MM.1S (cell line): ENCODE results near the gene KRT80.

Experiments
- DNase-seq: peaks from one replicate; pipeline ENCODE4 v3.0.0-alpha.2; 2015
- H2AFZ ChIP-seq: fragments of 300-600 bp; sonication (generic); 2 replicates; pipeline ENCODE4 v1.6.0; 2016; ENCODE audit warnings: antibody characterized with exemption, low read length
- H3F3A ChIP-seq: fragments of 300-600 bp; sonication (generic); 2 replicates; pipeline ENCODE4 v1.6.1; 2016; ENCODE audit warnings: mild to moderate bottlenecking, antibody characterized with exemption, low read length, moderate library complexity, mixed read lengths; ENCODE audit not compliant: insufficient read depth
- H3K27ac ChIP-seq: fragments of 300-600 bp; sonication (generic); 2 replicates; pipeline ENCODE4 v1.5.1; 2016; ENCODE audit warnings: mild to moderate bottlenecking, low read length
- H3K27me3 ChIP-seq: fragments of 300-600 bp; sonication (generic); replicated peaks from 2 replicates; pipeline ENCODE4 v1.6.0; 2016; ENCODE audit warnings: low read length; ENCODE audit not compliant: insufficient read depth
- H3K36me3 ChIP-seq: fragments of 300-600 bp; sonication (generic); replicated peaks from 2 replicates; pipeline ENCODE4 v1.6.1; 2016; ENCODE audit warnings: mild to moderate bottlenecking, low read length, mixed read lengths; ENCODE audit not compliant: insufficient read depth
- H3K4me1 ChIP-seq: fragments of 300-600 bp; sonication (generic); 2 replicates; pipeline ENCODE4 v1.6.1; 2016; ENCODE audit warnings: low read length, mixed read lengths
- H3K4me2 ChIP-seq: fragments of 300-600 bp; sonication (generic); 2 replicates; pipeline ENCODE4 v1.6.0; 2016; ENCODE audit warnings: low read depth, low read length
- H3K4me3 ChIP-seq: fragments of 300-600 bp; sonication (generic); 2 replicates; pipeline ENCODE4 v1.5.1; 2016; ENCODE audit warnings: low read length, mixed read lengths
- H3K79me2 ChIP-seq: fragments of 300-600 bp; sonication (generic); 2 replicates; pipeline ENCODE4 v1.6.1; 2016; ENCODE audit warnings: mixed run types, low read length, mixed read lengths
- H3K9ac ChIP-seq: fragments of 300-600 bp; sonication (generic); 2 replicates; pipeline ENCODE4 v1.6.1; 2016; ENCODE audit warnings: low read length, mixed read lengths
- H3K9me2 ChIP-seq: fragments of 300-600 bp; sonication (generic); replicated peaks from 2 replicates; pipeline ENCODE4 v1.6.1; 2016; ENCODE audit warnings: mild to moderate bottlenecking, low read length, mixed read lengths; ENCODE audit not compliant: insufficient read depth
- H3K9me3 ChIP-seq: fragments of 300-600 bp; sonication (generic); replicated peaks from 2 replicates; pipeline ENCODE4 v1.6.1; 2016; ENCODE audit warnings: mild to moderate bottlenecking, low read length, mixed read lengths; ENCODE audit not compliant: insufficient read depth
- H4K20me1 ChIP-seq: fragments of 300-600 bp; sonication (generic); 2 replicates; pipeline ENCODE4 v1.6.1; 2016; ENCODE audit warnings: mild to moderate bottlenecking, low read length, moderate library complexity, mixed read lengths; ENCODE audit not compliant: insufficient read depth
- EZH2 ChIP-seq: fragments of 300-600 bp; sonication (generic); optimal IDR thresholded peaks from 2 replicates; pipeline ENCODE3; 2017; ENCODE audit warnings: low read depth, mild to moderate bottlenecking, antibody characterized with exemption, low read length, mixed read lengths
- EZH2phosphoT487 ChIP-seq: fragments of 300-600 bp; sonication (generic); IDR thresholded peaks from 2 replicates; pipeline ENCODE4 v1.6.1; 2018; ENCODE audit warnings: antibody characterized with exemption, low read length
- TF ChIP-seq, protein P1 (sequence below): fragments of 300-600 bp; sonication (generic); IDR thresholded peaks from 2 replicates; pipeline ENCODE4 v1.5.1; 2016; ENCODE audit warnings: antibody characterized with exemption, low read length, mixed read lengths

Gene KRT80

DNA sequence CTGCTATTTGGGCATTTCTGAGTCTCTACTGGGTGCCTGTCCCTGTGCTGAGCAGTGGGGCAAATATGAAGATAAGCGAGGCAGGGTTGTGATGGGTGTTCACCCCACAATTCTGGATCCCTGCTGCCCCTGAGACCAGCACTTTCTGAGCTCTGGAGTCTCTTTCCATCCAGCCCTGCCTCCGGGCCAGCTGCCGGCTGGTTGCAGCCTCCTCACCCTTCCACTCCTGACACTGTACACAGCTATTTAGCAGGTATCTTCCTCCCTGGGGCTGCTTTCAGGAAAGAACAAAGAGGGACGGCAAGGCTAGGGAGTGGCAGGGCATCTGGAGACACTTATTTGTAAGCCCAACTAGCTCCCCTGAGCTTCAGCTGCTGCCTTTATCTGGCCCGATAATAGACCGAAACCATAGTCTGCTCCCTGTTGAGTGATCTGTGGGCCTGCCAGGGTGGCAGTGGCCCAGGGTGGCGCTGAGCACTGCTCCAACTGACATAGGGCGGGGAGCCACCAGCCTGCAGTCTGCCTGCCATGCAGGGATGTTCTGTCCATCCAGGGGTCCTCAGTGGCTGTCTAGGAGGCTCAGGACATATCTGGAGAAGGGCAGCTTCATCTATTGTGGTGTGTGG, 7.6 kb upstream of the KRT80 start:
- no peak overlapping the region for H2AFZ ChIP-seq
- H3F3A ChIP-seq, result no peaks in the 10 kb centered on the region
- no peak overlapping the region for H3K4me3 ChIP-seq
- H3K9me2 ChIP-seq, result no peaks in the 10 kb centered on the region
- no peaks in the 10 kb centered on the region for H3K9me3 ChIP-seq
- H3K79me2 ChIP-seq, result no peaks in the 10 kb centered on the region
- TF ChIP-seq EZH2 (no peak), EZH2phosphoT487 (no peak)
- TF ChIP-seq, protein P1, sequence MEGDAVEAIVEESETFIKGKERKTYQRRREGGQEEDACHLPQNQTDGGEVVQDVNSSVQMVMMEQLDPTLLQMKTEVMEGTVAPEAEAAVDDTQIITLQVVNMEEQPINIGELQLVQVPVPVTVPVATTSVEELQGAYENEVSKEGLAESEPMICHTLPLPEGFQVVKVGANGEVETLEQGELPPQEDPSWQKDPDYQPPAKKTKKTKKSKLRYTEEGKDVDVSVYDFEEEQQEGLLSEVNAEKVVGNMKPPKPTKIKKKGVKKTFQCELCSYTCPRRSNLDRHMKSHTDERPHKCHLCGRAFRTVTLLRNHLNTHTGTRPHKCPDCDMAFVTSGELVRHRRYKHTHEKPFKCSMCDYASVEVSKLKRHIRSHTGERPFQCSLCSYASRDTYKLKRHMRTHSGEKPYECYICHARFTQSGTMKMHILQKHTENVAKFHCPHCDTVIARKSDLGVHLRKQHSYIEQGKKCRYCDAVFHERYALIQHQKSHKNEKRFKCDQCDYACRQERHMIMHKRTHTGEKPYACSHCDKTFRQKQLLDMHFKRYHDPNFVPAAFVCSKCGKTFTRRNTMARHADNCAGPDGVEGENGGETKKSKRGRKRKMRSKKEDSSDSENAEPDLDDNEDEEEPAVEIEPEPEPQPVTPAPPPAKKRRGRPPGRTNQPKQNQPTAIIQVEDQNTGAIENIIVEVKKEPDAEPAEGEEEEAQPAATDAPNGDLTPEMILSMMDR, result no peak
- H3K9ac ChIP-seq, result no peak overlapping the region
- no peaks in the 10 kb centered on the region for H3K4me1 ChIP-seq
- no peaks in the 10 kb centered on the region for H3K36me3 ChIP-seq
- no peak overlapping the region for H3K27ac ChIP-seq
- no peaks in the 10 kb centered on the region for H4K20me1 ChIP-seq
- peaks cover 72% of the 10 kb centered on the region for H3K27me3 ChIP-seq
- no peak for DNase-seq
- no peak overlapping the region for H3K4me2 ChIP-seq

GRCh38 chr12:52198454-52199215, 6.8 kb upstream of the KRT80 start:
- Histone ChIP-seq H3K79me2 (no peaks in the 10 kb centered on the region), H3K9ac (no peak overlapping the region), H3F3A (no peaks in the 10 kb centered on the region), H3K4me1 (no peaks in the 10 kb centered on the region), H3K4me2 (no peak overlapping the region), H3K9me2 (no peaks in the 10 kb centered on the region), H3K36me3 (no peaks in the 10 kb centered on the region), H3K27me3 (peaks cover 64% of the 10 kb centered on the region), H4K20me1 (no peaks in the 10 kb centered on the region), H2AFZ (no peak overlapping the region), H3K27ac (no peak overlapping the region), H3K4me3 (no peak overlapping the region), H3K9me3 (no peaks in the 10 kb centered on the region)
- TF ChIP-seq EZH2, result no peak
- TF ChIP-seq, protein P1, result no peak
- TF ChIP-seq EZH2phosphoT487, result no peak
- DNase-seq, result no peak

- H3K9me3 ChIP-seq, result no peaks in the 10 kb centered on the region
- no peak for DNase-seq
- no peaks in the 10 kb centered on the region for H3K9me2 ChIP-seq
- no peaks in the 10 kb centered on the region for H4K20me1 ChIP-seq
- TF ChIP-seq, protein P1, result no peak
- TF ChIP-seq EZH2phosphoT487 (no peak), EZH2 (no peak)
- H3K4me2 ChIP-seq, result no peak overlapping the region
- H3K27me3 ChIP-seq, result peaks cover 58% of the 10 kb centered on the region
- no peaks in the 10 kb centered on the region for H3K79me2 ChIP-seq
- no peak overlapping the region for H3K4me3 ChIP-seq
- no peak overlapping the region for H2AFZ ChIP-seq
- no peak overlapping the region for H3K27ac ChIP-seq
- no peaks in the 10 kb centered on the region for H3K36me3 ChIP-seq
- no peaks in the 10 kb centered on the region for H3F3A ChIP-seq
- H3K9ac ChIP-seq, result no peak overlapping the region
- H3K4me1 ChIP-seq, result no peaks in the 10 kb centered on the region
Measured at GRCh38 chr12:52197371-52198231, 5.8 kb upstream of the KRT80 start.
